ENCODE data around the gene HDAC9. TPM values are rescaled to one million over a fixed set of nuclear protein-coding genes. Genes with fewer than 3 reads are reported as not detected.

The HDAC9 gene
- polyA plus RNA-seq, 2 of the 4 experiments (the other 2 are of a cell fraction): 0.05 to 0.26 TPM

- TF ChIP-seq REST (IDR thresholded peaks at IDR 0.05) (no peak), HOXA7 (CRISPR knock-in tag; IDR thresholded peaks at IDR 0.05) (no peak), RNF2 (IDR thresholded peaks at IDR 0.05; ENCODE audit: borderline replicate concordance, low read depth) (no peak)
Measured at GRCh38 chr7:18993933-18994668, 498.6 kb downstream of the HDAC9 start (continued).

GRCh38 chr7:18995270-18995671 lies 499.7 kb downstream of the HDAC9 start:
- H3K27ac ChIP-seq: no peak overlapping the region
- CTCF ChIA-PET: interaction anchor here (0.7 kb wide), 1 partner anchor 13 kb away, joined by 3 read pairs; no protein-coding TSS in a partner anchor

GRCh38 chr7:18995811-18996426 lies 500.4 kb downstream of the HDAC9 start:
- no peaks in the 10 kb centered on the region for H3K4me1 ChIP-seq
- H3K4me2 ChIP-seq: no peak overlapping the region
- H3K27ac ChIP-seq: no peak overlapping the region
- no peaks in the 10 kb centered on the region for H3K9me3 ChIP-seq
- ChIA-PET POLR2A (no interaction called here), CTCF (interaction anchor here (0.7 kb wide), 1 partner anchor 12 kb away, joined by 3 read pairs; no protein-coding TSS in a partner anchor)
- WGBS (ENCODE audit: missing lambda C conversion rate): 33% methylated on average over 5 of the region's 5 CpGs
- no peak overlapping the region for H3K4me3 ChIP-seq
- FAIRE-seq (no peak), DNase-seq (ENCODE audit: low read depth in 1 of 2, low spot score in 1 of 2) (no peak), ATAC-seq (no peak)
- TF ChIP-seq HMGXB4 (CRISPR knock-in tag; IDR thresholded peaks at IDR 0.05; ENCODE audit: borderline replicate concordance) (no peak), REST (IDR thresholded peaks at IDR 0.05) (no peak), NPAS2 (CRISPR knock-in tag; IDR thresholded peaks at IDR 0.05; ENCODE audit: borderline replicate concordance) (no peak), CHD2 (IDR thresholded peaks at IDR 0.05; ENCODE audit: low read length, partially characterized antibody) (no peak), PHF8 (IDR thresholded peaks at IDR 0.05; ENCODE audit: borderline replicate concordance, low read depth) (no peak)

More at GRCh38 chr7:18995270-18995671, 499.7 kb downstream of the HDAC9 start:
- DNase-seq (ENCODE audit: low read depth in 1 of 2, low spot score in 1 of 2) (no peak), FAIRE-seq (no peak), ATAC-seq (no peak)
- 74% methylated on average over 3 of the region's 3 CpGs for WGBS (ENCODE audit: missing lambda C conversion rate)
- no peak for TF ChIP-seq RFX5 (IDR thresholded peaks at IDR 0.05)
- no peak for TF ChIP-seq CBX2 (IDR thresholded peaks at IDR 0.05; ENCODE audit: borderline replicate concordance, low read depth)
- TF ChIP-seq ZSCAN20 (CRISPR knock-in tag; IDR thresholded peaks at IDR 0.05): no peak
- TF ChIP-seq GATA3 (IDR thresholded peaks at IDR 0.05; ENCODE audit: borderline replicate concordance): no peak
- TF ChIP-seq MAFK (IDR thresholded peaks at IDR 0.05; ENCODE audit: partially characterized antibody): no peak
- TF ChIP-seq ATOH8 (CRISPR knock-in tag; IDR thresholded peaks at IDR 0.05; ENCODE audit: low read depth): no peak
- TF ChIP-seq MAZ (IDR thresholded peaks at IDR 0.05; ENCODE audit: borderline replicate concordance, low read depth, low read length): no peak
- TF ChIP-seq RCOR1 (IDR thresholded peaks at IDR 0.05; ENCODE audit: low read depth, low read length): no peak
- no peak for TF ChIP-seq EHMT2 (IDR thresholded peaks at IDR 0.05; ENCODE audit: low read depth)
- TF ChIP-seq RARB (CRISPR knock-in tag; IDR thresholded peaks at IDR 0.05): no peak
- TF ChIP-seq HOXA7 (CRISPR knock-in tag; IDR thresholded peaks at IDR 0.05): no peak
- TF ChIP-seq POLR2AphosphoS2 (conservative IDR thresholded peaks at IDR 0.05; ENCODE audit: low read length): no peak
- TF ChIP-seq ELK1 (IDR thresholded peaks at IDR 0.05; ENCODE audit: low read depth, low read length): no peak
- no peak for TF ChIP-seq FOXS1 (CRISPR knock-in tag; IDR thresholded peaks at IDR 0.05)
- no peak for TF ChIP-seq KDM1A (IDR thresholded peaks at IDR 0.05; ENCODE audit: low read depth)
- no peak for TF ChIP-seq USF2 (IDR thresholded peaks at IDR 0.05)
- H3K9me3 ChIP-seq: no peaks in the 10 kb centered on the region
- POLR2A ChIA-PET: no interaction called here
- no peak overlapping the region for H3K4me3 ChIP-seq
- H3K4me2 ChIP-seq: no peak overlapping the region
- H3K4me1 ChIP-seq: no peaks in the 10 kb centered on the region
